Measurements from ENCODE around the gene SAMD4A.

The SAMD4A gene

GRCh38 chr14:54787261-54787660 is 220.3 kb downstream of the SAMD4A start:
- H3K4me3 ChIP-seq = no peak overlapping the region
- TF ChIP-seq CTCF (IDR thresholded peaks at IDR 0.05) = no peak
- H3K27ac ChIP-seq = no peak overlapping the region
- DNase-seq (ENCODE audit: low spot score) = peak; percentile 52

- no peak for TF ChIP-seq CTCF (IDR thresholded peaks at IDR 0.05)
- Histone ChIP-seq H3K27ac (no peak overlapping the region), H3K4me3 (no peak overlapping the region)
- DNase-seq (ENCODE audit: low spot score) = peak; percentile 59
Observed at GRCh38 chr14:54788701-54789100, 221.8 kb downstream of the SAMD4A start.

GRCh38 chr14:54789166-54789565 is 222.2 kb downstream of the SAMD4A start:
- H3K27ac ChIP-seq = no peak overlapping the region
- peak; percentile 57 for DNase-seq (ENCODE audit: low spot score)

GRCh38 chr14:54789781-54790480 is 223.0 kb downstream of the SAMD4A start:
- peak; percentile 28 for DNase-seq (ENCODE audit: low spot score)
- no peak overlapping the region for H3K27ac ChIP-seq
- TF ChIP-seq CTCF (IDR thresholded peaks at IDR 0.05) = no peak
- no peak overlapping the region for H3K4me3 ChIP-seq

More at GRCh38 chr14:54789166-54789565, 222.2 kb downstream of the SAMD4A start:
- no peak for TF ChIP-seq CTCF (IDR thresholded peaks at IDR 0.05)
- H3K4me3 ChIP-seq = no peak overlapping the region

- no peak for DNase-seq (ENCODE audit: low spot score)
- TF ChIP-seq CTCF (IDR thresholded peaks at IDR 0.05) = no peak
- Histone ChIP-seq H3K4me3 (no peak overlapping the region), H3K27ac (no peak overlapping the region)
Observed at GRCh38 chr14:54791001-54791400, 224.1 kb downstream of the SAMD4A start.

- no peak for TF ChIP-seq CTCF (IDR thresholded peaks at IDR 0.05)
- Histone ChIP-seq H3K4me3 (no peak overlapping the region), H3K27ac (no peak overlapping the region)
- DNase-seq (ENCODE audit: low spot score) = peak; percentile 67
Observed at GRCh38 chr14:54792288-54792687, 225.4 kb downstream of the SAMD4A start.

- no peak for DNase-seq (ENCODE audit: low spot score)
- no peak for TF ChIP-seq CTCF (IDR thresholded peaks at IDR 0.05)
- H3K27ac ChIP-seq = no peak overlapping the region
- no peak overlapping the region for H3K4me3 ChIP-seq
Observed at GRCh38 chr14:54794159-54794558, 227.2 kb downstream of the SAMD4A start.

Measured in coronary artery (tissue), 2 donors.